Skin of body (tissue), 3 donors: ENCODE data around the gene TEX47. TPM values are rescaled to one million over a fixed set of nuclear protein-coding genes. Genes with fewer than 3 reads are reported as not detected.

ENCODE experiments used
- DNase-seq: peaks from one replicate; lab custom pipeline; 2025; lab: John Stamatoyannopoulos, UW
- small RNA-seq: library from RNA; depleted of rRNA; stranded (forward); fragments of <200 nt; gene quantifications from one replicate; pipeline ENCODE3, GENCODE V24; 2014; ENCODE audit warnings: low replicate concordance
- total RNA-seq: library from RNA; depleted of rRNA; stranded (reverse); fragments of >200 nt; gene quantifications from one replicate; pipeline ENCODE4 v1.2.3, GENCODE V29; 2014

Gene TEX47
- total RNA-seq, 1 donor from 2014 or later = not detected

DNA sequence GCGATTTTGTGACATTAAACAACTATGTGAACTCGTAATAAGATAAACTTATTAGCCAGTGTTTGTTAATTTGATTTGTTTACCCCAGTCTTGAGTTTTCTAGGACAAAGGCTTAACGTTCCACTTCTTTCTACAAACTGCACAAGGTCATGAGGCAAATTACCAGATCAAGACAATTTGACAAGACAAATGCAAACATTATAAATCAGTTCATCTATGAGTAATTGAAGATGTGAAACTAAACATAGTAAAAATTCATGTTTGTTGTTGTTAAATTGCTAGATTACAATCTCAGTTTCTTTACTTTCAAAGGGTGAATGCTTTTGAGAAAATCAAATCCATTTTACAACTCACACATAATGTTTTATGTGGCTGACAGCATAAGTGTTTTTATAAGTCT, 49.4 kb downstream of the TEX47 start:
- DNase-seq = no peak

Small RNA genes lying within 50 kb of the gene (small RNA-seq; reads per million reads assigned to genes)
- not detected for gene AC002127.1

Other genes starting within 250 kb of the TEX47 start
- not detected for gene ZNF804B, start 36.0 kb downstream of the TEX47 start, total RNA-seq